Astrocyte (in vitro differentiated cells and primary cell): ENCODE results near the gene C11orf98. TPM values are rescaled to one million over a fixed set of nuclear protein-coding genes. Genes with fewer than 3 reads are reported as not detected.

Source experiments
- DNase-seq: peaks from one replicate; pipeline ENCODE4 v3.0.0-alpha.2; 2010; ENCODE audit warnings: low read depth
- FAIRE-seq: peaks from 2 replicates; lab custom pipeline; 2011; peaks lifted over from hg19 to GRCh38; lab: Jason Lieb, UNC
- H2AFZ ChIP-seq: 2 replicates; pipeline ENCODE4 v1.6.0; 2012; ENCODE audit warnings: low read depth, low read length, inconsistent platforms
- H3K27ac ChIP-seq: 2 replicates; pipeline ENCODE4 v1.5.1; 2011; ENCODE audit warnings: low read depth, low read length, inconsistent platforms
- H3K27me3 ChIP-seq: 2 replicates; pipeline ENCODE4 v1.6.0; 2011; ENCODE audit warnings: low read length, inconsistent platforms; ENCODE audit not compliant: insufficient read depth
- H3K36me3 ChIP-seq: 2 replicates; pipeline ENCODE4 v1.5.1; 2011; ENCODE audit warnings: low read length, inconsistent platforms; ENCODE audit not compliant: insufficient read depth
- H3K4me1 ChIP-seq: 2 replicates; pipeline ENCODE4 v1.5.1; 2011; ENCODE audit warnings: low read length, inconsistent platforms; ENCODE audit not compliant: insufficient read depth
- H3K4me2 ChIP-seq: 2 replicates; pipeline ENCODE4 v1.6.0; 2012; ENCODE audit warnings: low read length, inconsistent platforms
- H3K4me3 ChIP-seq: 2 replicates; pipeline ENCODE4 v1.5.1; 2011; ENCODE audit warnings: low read depth, mild to moderate bottlenecking, low read length, inconsistent platforms; ENCODE audit not compliant: insufficient read depth
- H3K79me2 ChIP-seq: 2 replicates; pipeline ENCODE4 v1.6.0; 2012; ENCODE audit warnings: mild to moderate bottlenecking, low read length, inconsistent platforms; ENCODE audit not compliant: insufficient read depth
- H3K9ac ChIP-seq: 2 replicates; pipeline ENCODE4 v1.6.0; 2012; ENCODE audit warnings: mild to moderate bottlenecking, low read length, inconsistent platforms
- H3K9me3 ChIP-seq: 2 replicates; pipeline ENCODE4 v1.5.1; 2012; ENCODE audit warnings: low read depth, mild to moderate bottlenecking, low read length, inconsistent platforms; ENCODE audit not compliant: insufficient read depth
- H4K20me1 ChIP-seq: 2 replicates; pipeline ENCODE4 v1.6.0; 2012; ENCODE audit warnings: low read length, inconsistent platforms; ENCODE audit not compliant: insufficient read depth
- H3K27ac Mint-ChIP-seq: one replicate; pipeline ENCODE4 v1.8.0; 2021; ENCODE audit warnings: mild to moderate bottlenecking, mixed read lengths; ENCODE audit not compliant: unreplicated experiment
- H3K27me3 Mint-ChIP-seq: one replicate; pipeline ENCODE4 v1.8.0; 2021; ENCODE audit warnings: low read depth, mixed read lengths; ENCODE audit not compliant: unreplicated experiment
- H3K36me3 Mint-ChIP-seq: one replicate; pipeline ENCODE4 v1.8.0; 2021; ENCODE audit warnings: low read depth, mixed read lengths; ENCODE audit not compliant: unreplicated experiment
- H3K4me1 Mint-ChIP-seq: one replicate; pipeline ENCODE4 v1.8.0; 2021; ENCODE audit warnings: low read depth, mixed read lengths; ENCODE audit not compliant: unreplicated experiment
- H3K4me3 Mint-ChIP-seq: one replicate; pipeline ENCODE4 v1.8.0; 2021; ENCODE audit warnings: mild to moderate bottlenecking, moderate library complexity, mixed read lengths; ENCODE audit not compliant: unreplicated experiment
- H3K9me3 Mint-ChIP-seq: one replicate; pipeline ENCODE4 v1.8.0; 2021; ENCODE audit warnings: mild to moderate bottlenecking, mixed read lengths; ENCODE audit not compliant: unreplicated experiment
- CTCF ChIP-seq: IDR thresholded peaks from 2 replicates; pipeline ENCODE4 v1.5.1; 2011; ENCODE audit warnings: low read depth, mild to moderate bottlenecking, inconsistent platforms, low read length, moderate library complexity; ENCODE audit not compliant: insufficient read depth
- EZH2 ChIP-seq: IDR thresholded peaks from 2 replicates; pipeline ENCODE4 v1.6.1; 2012; ENCODE audit warnings: mild to moderate bottlenecking, low read length, inconsistent platforms; ENCODE audit not compliant: insufficient read depth
- total RNA-seq: library from RNA; stranded (reverse); gene quantifications from 2 replicates; pipeline ENCODE4 v1.2.1, GENCODE V29; 2021

The C11orf98 gene
- total RNA-seq, 1 donor from 2014 or later: 69.8 TPM

GRCh38 chr11:62689421-62690183 is 24.6 kb upstream of the C11orf98 start, which contains the start of gene LRRN4CL:
Gene LRRN4CL (minus strand): TSS chr11:62689530. CDS start chr11:62688508, 1,022 bp downstream.
- H3K27me3 ChIP-seq: peaks cover 3% of the 10 kb centered on the region
- H3K4me1 ChIP-seq: peaks cover 13% of the 10 kb centered on the region
- H2AFZ ChIP-seq: peak within 1 kb of the TSS; percentile 73
- peak within 1 kb of the TSS; percentile 19 for H3K27ac ChIP-seq
- peak within 1 kb of the TSS; percentile 73 for H3K4me2 ChIP-seq
- FAIRE-seq (peak; percentile 32), DNase-seq (peak; percentile 88)
- H3K9me3 ChIP-seq: no peaks in the 10 kb centered on the region
- no peak for TF ChIP-seq CTCF
- no peak for TF ChIP-seq EZH2
- H4K20me1 ChIP-seq: no peaks in the 10 kb centered on the region
- peaks cover 6% of the 10 kb centered on the region for H3K36me3 Mint-ChIP-seq
- peaks cover 14% of the 10 kb centered on the region for H3K36me3 ChIP-seq
- H3K4me3 ChIP-seq: no peak within 1 kb of the TSS
- peak within 1 kb of the TSS; percentile 17 for H3K4me3 Mint-ChIP-seq
- peak within 1 kb of the TSS; percentile 14 for H3K9ac ChIP-seq
- H3K27me3 Mint-ChIP-seq: no peaks in the 10 kb centered on the region
- H3K79me2 ChIP-seq: no peaks in the 10 kb centered on the region
- H3K9me3 Mint-ChIP-seq: no peaks in the 10 kb centered on the region
- H3K27ac Mint-ChIP-seq: peak within 1 kb of the TSS; percentile 69
- H3K4me1 Mint-ChIP-seq: peaks cover 13% of the 10 kb centered on the region

GRCh38 chr11:62688491-62688890 is 23.5 kb upstream of the C11orf98 start:
- Histone ChIP-seq H3K4me3 (no peak overlapping the region), H2AFZ (peak overlapping the region; percentile 73), H3K4me2 (peak overlapping the region; percentile 73), H4K20me1 (no peaks in the 10 kb centered on the region), H3K27ac (no peak overlapping the region), H3K9me3 (no peaks in the 10 kb centered on the region), H3K36me3 (peaks cover 14% of the 10 kb centered on the region), H3K79me2 (no peaks in the 10 kb centered on the region), H3K4me1 (peaks cover 13% of the 10 kb centered on the region), H3K9ac (no peak overlapping the region), H3K27me3 (peaks cover 3% of the 10 kb centered on the region)
- no peak overlapping the region for H3K4me3 Mint-ChIP-seq
- H3K27ac Mint-ChIP-seq: no peak overlapping the region
- H3K4me1 Mint-ChIP-seq: peaks cover 13% of the 10 kb centered on the region
- DNase-seq: no peak
- no peak for TF ChIP-seq CTCF
- TF ChIP-seq EZH2: peak; percentile 1
- peaks cover 6% of the 10 kb centered on the region for H3K36me3 Mint-ChIP-seq
- H3K27me3 Mint-ChIP-seq: no peaks in the 10 kb centered on the region
- FAIRE-seq: no peak
- no peaks in the 10 kb centered on the region for H3K9me3 Mint-ChIP-seq
